Measurements from ENCODE around the gene DENND1C.
A peak's percentile ranks its signal among the peaks of the same experiment; 100 is the strongest.

The DENND1C gene

GRCh38 chr19:6425732-6426620, 55.6 kb downstream of the DENND1C start:
- TF ChIP-seq CTCF (conservative IDR thresholded peaks at IDR 0.05; ENCODE audit: low read length) (peak; percentile 73), EZH2phosphoT487 (IDR thresholded peaks at IDR 0.05; ENCODE audit: borderline replicate concordance) (no peak)
- H3K9ac ChIP-seq (ENCODE audit: low read depth, low read length, poor library complexity, severe bottlenecking), result peak overlapping the region; percentile 76
- H3K36me3 ChIP-seq (ENCODE audit: insufficient read depth, low read length), result peaks cover 6% of the 10 kb centered on the region; the same call in 1 of the 2 replicates
- H3K4me1 ChIP-seq (ENCODE audit: insufficient read depth, low read length, poor library complexity, severe bottlenecking), result peaks cover 30% of the 10 kb centered on the region
- peak overlapping the region; percentile 63 for H3K4me3 ChIP-seq (ENCODE audit: low read length, poor library complexity, severe bottlenecking)
- H3K79me2 ChIP-seq (ENCODE audit: insufficient read depth, low read length), result peaks cover 36% of the 10 kb centered on the region
- H2AFZ ChIP-seq (ENCODE audit: low read length), result peak overlapping the region; percentile 78
- peaks cover 31% of the 10 kb centered on the region for H4K20me1 ChIP-seq (ENCODE audit: insufficient read depth, low read length, poor library complexity, severe bottlenecking)
- H3K4me2 ChIP-seq (ENCODE audit: low read depth, low read length, poor library complexity, severe bottlenecking), result peak overlapping the region; percentile 76
- no peaks in the 10 kb centered on the region for H3K27me3 ChIP-seq (ENCODE audit: insufficient read depth, low read length, poor library complexity, severe bottlenecking)
- H3K9me2 ChIP-seq (replicated peaks; ENCODE audit: low read depth, low read length), result no peaks in the 10 kb centered on the region
- no peaks in the 10 kb centered on the region for H3F3A ChIP-seq (ENCODE audit: low read depth)
- H3K9me3 ChIP-seq (ENCODE audit: insufficient read depth, low read depth, low read length), result no peaks in the 10 kb centered on the region

GRCh38 chr19:6424939-6425731, 56.5 kb downstream of the DENND1C start:
- peak overlapping the region; percentile 63 for H3K4me3 ChIP-seq (ENCODE audit: low read length, poor library complexity, severe bottlenecking)
- no peak for TF ChIP-seq CTCF (conservative IDR thresholded peaks at IDR 0.05; ENCODE audit: low read length)
- no peak for TF ChIP-seq EZH2phosphoT487 (IDR thresholded peaks at IDR 0.05; ENCODE audit: borderline replicate concordance)

GRCh38 chr19:6424195-6424938, 57.2 kb downstream of the DENND1C start, which contains the start of gene KHSRP:
KHSRP (minus strand) TSS chr19:6424811; CDS start chr19:6424701, 110 bp downstream.
- H4K20me1 ChIP-seq (ENCODE audit: insufficient read depth, low read length, poor library complexity, severe bottlenecking), result peaks cover 48% of the 10 kb centered on the region
- peaks cover 22% of the 10 kb centered on the region; the same call in 1 of the 2 replicates for H3K36me3 ChIP-seq (ENCODE audit: insufficient read depth, low read length)
- peaks cover 27% of the 10 kb centered on the region for H3K4me1 ChIP-seq (ENCODE audit: insufficient read depth, low read length, poor library complexity, severe bottlenecking)
- H3K4me2 ChIP-seq (ENCODE audit: low read depth, low read length, poor library complexity, severe bottlenecking), result peak within 1 kb of the TSS; percentile 99
- H2AFZ ChIP-seq (ENCODE audit: low read length), result peak within 1 kb of the TSS; percentile 78
- no peaks in the 10 kb centered on the region for H3K9me3 ChIP-seq (ENCODE audit: insufficient read depth, low read depth, low read length)
- TF ChIP-seq EZH2phosphoT487 (IDR thresholded peaks at IDR 0.05; ENCODE audit: borderline replicate concordance), result no peak
- no peak for TF ChIP-seq CTCF (conservative IDR thresholded peaks at IDR 0.05; ENCODE audit: low read length)
- H3K9ac ChIP-seq (ENCODE audit: low read depth, low read length, poor library complexity, severe bottlenecking), result peak within 1 kb of the TSS; percentile 94
- no peaks in the 10 kb centered on the region for H3K9me2 ChIP-seq (replicated peaks; ENCODE audit: low read depth, low read length)
- H3K79me2 ChIP-seq (ENCODE audit: insufficient read depth, low read length), result peaks cover 52% of the 10 kb centered on the region
- H3K27me3 ChIP-seq (ENCODE audit: insufficient read depth, low read length, poor library complexity, severe bottlenecking), result no peaks in the 10 kb centered on the region
- peak within 1 kb of the TSS; percentile 87 for H3K4me3 ChIP-seq (ENCODE audit: low read length, poor library complexity, severe bottlenecking)
- no peaks in the 10 kb centered on the region for H3F3A ChIP-seq (ENCODE audit: low read depth)

More at GRCh38 chr19:6424939-6425731, 56.5 kb downstream of the DENND1C start:
- no peaks in the 10 kb centered on the region for H3K9me3 ChIP-seq (ENCODE audit: insufficient read depth, low read depth, low read length)
- H3K4me1 ChIP-seq (ENCODE audit: insufficient read depth, low read length, poor library complexity, severe bottlenecking), result peaks cover 30% of the 10 kb centered on the region
- H3K9me2 ChIP-seq (replicated peaks; ENCODE audit: low read depth, low read length), result no peaks in the 10 kb centered on the region
- H2AFZ ChIP-seq (ENCODE audit: low read length), result peak overlapping the region; percentile 78
- no peaks in the 10 kb centered on the region for H3K27me3 ChIP-seq (ENCODE audit: insufficient read depth, low read length, poor library complexity, severe bottlenecking)
- H3K79me2 ChIP-seq (ENCODE audit: insufficient read depth, low read length), result peaks cover 44% of the 10 kb centered on the region
- no peaks in the 10 kb centered on the region for H3F3A ChIP-seq (ENCODE audit: low read depth)
- peak overlapping the region; percentile 76 for H3K4me2 ChIP-seq (ENCODE audit: low read depth, low read length, poor library complexity, severe bottlenecking)
- H3K9ac ChIP-seq (ENCODE audit: low read depth, low read length, poor library complexity, severe bottlenecking), result peak overlapping the region; percentile 76
- peaks cover 14% of the 10 kb centered on the region; the same call in 1 of the 2 replicates for H3K36me3 ChIP-seq (ENCODE audit: insufficient read depth, low read length)
- H4K20me1 ChIP-seq (ENCODE audit: insufficient read depth, low read length, poor library complexity, severe bottlenecking), result peaks cover 40% of the 10 kb centered on the region

Measured in Loucy (cell line).